ENCODE results near the gene KLHDC8B.

- TF ChIP-seq, protein P1, sequence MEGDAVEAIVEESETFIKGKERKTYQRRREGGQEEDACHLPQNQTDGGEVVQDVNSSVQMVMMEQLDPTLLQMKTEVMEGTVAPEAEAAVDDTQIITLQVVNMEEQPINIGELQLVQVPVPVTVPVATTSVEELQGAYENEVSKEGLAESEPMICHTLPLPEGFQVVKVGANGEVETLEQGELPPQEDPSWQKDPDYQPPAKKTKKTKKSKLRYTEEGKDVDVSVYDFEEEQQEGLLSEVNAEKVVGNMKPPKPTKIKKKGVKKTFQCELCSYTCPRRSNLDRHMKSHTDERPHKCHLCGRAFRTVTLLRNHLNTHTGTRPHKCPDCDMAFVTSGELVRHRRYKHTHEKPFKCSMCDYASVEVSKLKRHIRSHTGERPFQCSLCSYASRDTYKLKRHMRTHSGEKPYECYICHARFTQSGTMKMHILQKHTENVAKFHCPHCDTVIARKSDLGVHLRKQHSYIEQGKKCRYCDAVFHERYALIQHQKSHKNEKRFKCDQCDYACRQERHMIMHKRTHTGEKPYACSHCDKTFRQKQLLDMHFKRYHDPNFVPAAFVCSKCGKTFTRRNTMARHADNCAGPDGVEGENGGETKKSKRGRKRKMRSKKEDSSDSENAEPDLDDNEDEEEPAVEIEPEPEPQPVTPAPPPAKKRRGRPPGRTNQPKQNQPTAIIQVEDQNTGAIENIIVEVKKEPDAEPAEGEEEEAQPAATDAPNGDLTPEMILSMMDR (IDR thresholded peaks at IDR 0.05) = no peak
- TF ChIP-seq ZFX (IDR thresholded peaks at IDR 0.05; ENCODE audit: borderline replicate concordance) = no peak
These were observed 28.0 kb downstream of the KLHDC8B start for GRCh38 chr3:49199239-49199899.

All from 22Rv1 (cell line).